Fibroblast of mammary gland (primary cell): ENCODE data around the gene IL36B.
"Not testable (repeated sequence)": the region's sequence is repeated elsewhere in the genome, so short reads cannot be mapped to it uniquely, and the experiment has no call there.

ENCODE experiments used
- DNase-seq: peaks from one replicate; pipeline ENCODE4 v3.0.0-alpha.2; 2010; ENCODE audit warnings: low read depth
- H3K4me3 ChIP-seq: 2 replicates; pipeline ENCODE4 v1.5.1; 2011; ENCODE audit warnings: low read depth, mild to moderate bottlenecking, low read length, moderate library complexity; ENCODE audit not compliant: control insufficient read depth
- CTCF ChIP-seq: conservative IDR thresholded peaks from 2 replicates; pipeline ENCODE4 v1.5.1; 2011; ENCODE audit warnings: low read depth, low read length, inconsistent platforms; ENCODE audit not compliant: control insufficient read depth, insufficient read depth

IL36B gene

DNA sequence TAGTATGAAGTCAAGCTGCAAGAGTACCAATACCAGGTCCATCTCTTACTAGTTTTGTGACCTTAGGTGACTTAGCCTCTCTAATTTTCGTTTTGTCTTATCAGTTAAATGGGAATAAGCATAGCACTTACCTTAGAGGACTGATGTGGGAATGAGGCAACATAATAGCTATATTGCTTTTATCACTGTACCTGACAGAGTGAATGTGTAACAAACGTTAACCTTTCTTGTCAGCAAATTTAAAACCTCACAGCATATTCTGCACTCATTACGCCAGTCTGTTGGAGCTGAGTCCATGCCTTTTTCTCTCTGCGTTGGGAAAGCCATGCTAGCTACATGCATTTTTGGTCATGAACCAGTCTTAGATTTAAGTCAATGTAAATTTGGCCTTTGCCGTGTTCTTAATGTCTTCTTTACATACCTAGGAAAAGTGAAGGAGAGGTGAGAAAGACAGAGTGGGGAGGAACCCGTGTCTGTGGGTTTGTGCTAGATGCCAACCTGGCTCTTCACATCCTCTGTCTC is at the start of gene IL36B:
TSS of gene IL36B (minus strand) at position 472 of the 522 bp plus-strand sequence.
- no peak for TF ChIP-seq CTCF
- DNase-seq, result no peak
- H3K4me3 ChIP-seq, result no peak within 1 kb of the TSS

GRCh38 chr2:113102133-113102532 is 49.5 kb upstream of the IL36B start:
- no peak overlapping the region for H3K4me3 ChIP-seq
- TF ChIP-seq CTCF, result no peak
- no peak for DNase-seq

DNA sequence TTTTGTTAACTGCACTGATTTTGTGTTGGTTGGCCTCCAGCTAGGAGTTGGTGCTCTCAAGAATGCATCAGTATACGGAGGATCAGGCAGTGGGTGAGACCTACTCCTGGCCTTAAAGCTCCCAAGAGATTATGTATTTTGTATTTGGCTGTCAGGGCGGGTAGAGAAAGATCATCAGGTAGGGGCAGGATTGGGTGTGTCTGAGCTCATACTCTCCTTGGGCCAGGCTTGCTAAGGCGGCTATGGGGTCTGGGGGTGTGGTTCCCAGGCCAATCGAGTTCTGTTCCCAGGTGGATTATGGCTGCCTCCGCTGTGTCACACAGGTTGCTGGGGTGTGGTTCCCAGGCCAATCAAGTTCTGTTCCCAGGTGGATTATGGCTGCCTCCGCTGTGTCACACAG is 45.9 kb upstream of the IL36B start:
- no peak overlapping the region for H3K4me3 ChIP-seq
- no peak for DNase-seq
- TF ChIP-seq CTCF, result no peak

GRCh38 chr2:113098041-113098440 is 45.4 kb upstream of the IL36B start:
- DNase-seq, result no peak
- no peak overlapping the region for H3K4me3 ChIP-seq
- TF ChIP-seq CTCF, result no peak

DNA sequence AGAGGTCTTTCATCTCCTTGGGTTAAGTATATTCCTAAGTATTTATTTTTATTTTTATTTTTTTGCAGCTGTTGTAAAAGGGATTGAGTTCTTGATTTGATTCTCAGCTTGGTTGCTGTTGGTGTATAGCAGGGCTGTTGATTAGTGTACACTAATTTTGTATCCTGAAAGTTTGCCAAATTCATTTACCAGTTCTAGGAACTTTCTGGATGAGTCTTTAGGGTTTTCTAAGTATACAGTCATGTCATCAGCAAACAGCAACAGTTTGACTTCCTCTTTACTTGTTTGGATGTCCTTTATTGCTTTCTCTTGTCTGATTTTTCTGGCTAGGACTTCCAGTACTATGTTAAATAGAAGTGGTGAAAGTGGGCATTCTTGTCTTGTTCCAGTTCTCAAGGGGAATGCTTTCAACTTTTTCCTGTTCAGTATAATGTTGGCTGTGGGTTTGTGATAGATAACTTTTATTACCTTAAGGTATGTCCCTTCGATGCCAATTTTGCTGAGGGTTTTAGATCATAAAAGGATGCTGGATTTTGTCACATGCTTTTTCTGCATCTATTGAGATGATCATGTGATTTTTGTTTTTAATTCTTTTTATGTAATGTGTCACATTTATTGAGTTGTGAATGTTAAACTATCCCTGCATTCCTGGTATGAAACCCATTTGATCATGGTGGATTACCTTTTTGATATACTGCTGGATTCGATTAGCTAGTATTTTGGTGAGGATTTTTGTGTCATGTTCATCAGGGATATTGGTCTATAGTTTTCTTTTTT is 44.4 kb upstream of the IL36B start:
- DNase-seq, H3K4me3 ChIP-seq: not testable (repeated sequence)

DNA sequence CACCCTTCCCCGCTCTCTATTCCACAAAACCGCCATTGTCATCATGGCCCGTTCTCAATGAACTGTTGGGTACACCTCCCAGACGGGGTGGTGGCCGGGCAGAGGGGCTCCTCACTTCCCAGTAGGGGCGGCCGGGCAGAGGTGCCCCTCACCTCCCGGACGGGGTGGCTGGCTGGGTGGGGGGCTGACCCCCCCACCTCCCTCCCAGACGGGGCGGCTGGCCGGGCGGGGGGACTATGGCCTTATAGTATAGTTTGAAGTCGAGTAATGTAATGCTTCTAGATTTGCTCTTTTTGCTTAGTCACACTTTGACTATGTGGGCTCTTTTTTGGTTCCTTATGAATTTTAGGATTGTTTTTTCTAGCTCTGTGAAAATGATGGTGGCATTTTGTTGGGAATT is 43.6 kb upstream of the IL36B start:
- not testable (repeated sequence) for DNase-seq, H3K4me3 ChIP-seq

- no peak overlapping the region for H3K4me3 ChIP-seq
Measured at GRCh38 chr2:113093613-113093977, 40.9 kb upstream of the IL36B start.

More at GRCh38 chr2:113093613-113093977, 40.9 kb upstream of the IL36B start:
- TF ChIP-seq CTCF, result no peak
- no peak for DNase-seq
